Measurements from ENCODE around the gene LENEP.
"Not testable (repeated sequence)": the region's sequence is repeated elsewhere in the genome, so short reads cannot be mapped to it uniquely, and the experiment has no call there.

Gene LENEP

GRCh38 chr1:154975409-154976059, 17.9 kb upstream of the LENEP start:
- no peak for FAIRE-seq

GRCh38 chr1:154977762-154978161, 15.6 kb upstream of the LENEP start:
- FAIRE-seq = not testable (repeated sequence)

GRCh38 chr1:154978360-154978759, 15.0 kb upstream of the LENEP start:
- FAIRE-seq = no peak

GRCh38 chr1:154982341-154982740, 11.0 kb upstream of the LENEP start:
- no peak for FAIRE-seq

- FAIRE-seq = peak; percentile 95
Measured at GRCh38 chr1:154982897-154983648, 10.3 kb upstream of the LENEP start, which contains the start of gene FLAD1. Gene FLAD1, plus strand, starts transcription at chr1:154983344. Its CDS starts 351 bp downstream, at chr1:154983695.

- FAIRE-seq = no peak
Measured at GRCh38 chr1:154983776-154984466, 9.5 kb upstream of the LENEP start.

- not testable (repeated sequence) for FAIRE-seq
Measured at GRCh38 chr1:154986736-154987135, 6.7 kb upstream of the LENEP start.

GRCh38 chr1:154987326-154987725, 6.1 kb upstream of the LENEP start:
- no peak for FAIRE-seq

- no peak for FAIRE-seq
Measured at GRCh38 chr1:154988058-154988954, 5.1 kb upstream of the LENEP start.

GRCh38 chr1:154989195-154989860, 4.1 kb upstream of the LENEP start:
- FAIRE-seq = no peak

GRCh38 chr1:154990276-154990675, 3.1 kb upstream of the LENEP start:
- no peak for FAIRE-seq

- no peak for FAIRE-seq
Measured at GRCh38 chr1:154992721-154993571, 440 bp upstream of the LENEP start.

GRCh38 chr1:154994269-154994587, 842 bp downstream of the LENEP start:
- FAIRE-seq = no peak

- FAIRE-seq = no peak
Measured at GRCh38 chr1:154994591-154994990, 1.2 kb downstream of the LENEP start.

GRCh38 chr1:154995301-154995983, 2.1 kb downstream of the LENEP start:
- not testable (repeated sequence) for FAIRE-seq

- FAIRE-seq = no peak
Measured at GRCh38 chr1:154996966-154997701, 3.7 kb downstream of the LENEP start.

GRCh38 chr1:154998201-154998780, 4.9 kb downstream of the LENEP start:
- FAIRE-seq = no peak

- FAIRE-seq = no peak
Measured at GRCh38 chr1:154998818-154999570, 5.6 kb downstream of the LENEP start.

All from islet of Langerhans (tissue), 1 donor.